ENCODE results near the gene ANKRD55. TPM values are rescaled to one million over a fixed set of nuclear protein-coding genes. Genes with fewer than 3 reads are reported as not detected.

ANKRD55 gene
- total RNA-seq, 1 experiment from 2014 or later = not detected

- CTCF ChIA-PET = interaction anchor here (0.7 kb wide), 1 partner anchor 222 kb away, joined by 3 read pairs; no protein-coding TSS in a partner anchor
- Mint-ChIP-seq H3K36me3 (no peaks in the 10 kb centered on the region), H3K4me3 (no peak overlapping the region), H3K27me3 (ENCODE audit: low read depth) (no peaks in the 10 kb centered on the region), H3K4me1 (no peaks in the 10 kb centered on the region), H3K27ac (no peak overlapping the region), H3K9me3 (no peaks in the 10 kb centered on the region; the same call in 1 of the 2 replicates)
- DNase-seq (ENCODE audit: low spot score) (no peak), ATAC-seq (no peak)
- POLR2A ChIA-PET = no interaction called here
- TF ChIP-seq NFE2L1 (CRISPR knock-in tag; IDR thresholded peaks at IDR 0.05) (no peak), FOXP1 (CRISPR knock-in tag; IDR thresholded peaks at IDR 0.05; ENCODE audit: borderline replicate concordance) (no peak), ATF3 (CRISPR knock-in tag; conservative IDR thresholded peaks at IDR 0.05) (no peak), KAT7 (CRISPR knock-in tag; IDR thresholded peaks at IDR 0.05; ENCODE audit: borderline replicate concordance) (no peak), ZNF138 (CRISPR knock-in tag; conservative IDR thresholded peaks at IDR 0.05) (no peak), RORB (CRISPR knock-in tag; IDR thresholded peaks at IDR 0.05) (no peak), TEAD4 (CRISPR knock-in tag; IDR thresholded peaks at IDR 0.05) (no peak), ZNF396 (CRISPR knock-in tag; IDR thresholded peaks at IDR 0.05; ENCODE audit: borderline replicate concordance) (no peak), E2F4 (CRISPR knock-in tag; IDR thresholded peaks at IDR 0.05; ENCODE audit: borderline replicate concordance, low read depth) (no peak), MXD4 (CRISPR knock-in tag; IDR thresholded peaks at IDR 0.05; ENCODE audit: borderline replicate concordance) (no peak)
Measured at GRCh38 chr5:56090793-56091460, 142.2 kb downstream of the ANKRD55 start.

GRCh38 chr5:56088967-56089829 is 143.9 kb downstream of the ANKRD55 start:
- no peak overlapping the region for H3K27ac Mint-ChIP-seq
- no peaks in the 10 kb centered on the region for H3K27me3 Mint-ChIP-seq (ENCODE audit: low read depth)
- CTCF ChIA-PET = no interaction called here
- ATAC-seq = no peak
- no peaks in the 10 kb centered on the region for H3K36me3 Mint-ChIP-seq
- peaks cover 8% of the 10 kb centered on the region for H3K4me1 Mint-ChIP-seq
- no peak overlapping the region for H3K4me3 Mint-ChIP-seq
- POLR2A ChIA-PET = no interaction called here
- no peaks in the 10 kb centered on the region; the same call in 1 of the 2 replicates for H3K9me3 Mint-ChIP-seq
- DNase-seq (ENCODE audit: low spot score) = no peak
- peak; percentile 67; the same call in 1 of the 2 replicates for TF ChIP-seq GABPB1 (CRISPR knock-in tag; IDR thresholded peaks at IDR 0.05)
- TF ChIP-seq NR3C1 (CRISPR knock-in tag; conservative IDR thresholded peaks at IDR 0.05; ENCODE audit: low read depth) = no peak

- H3K9me3 Mint-ChIP-seq = peaks cover 2% of the 10 kb centered on the region; the same call in 1 of the 2 replicates
- H3K4me1 Mint-ChIP-seq = peaks cover 8% of the 10 kb centered on the region
- H3K27ac Mint-ChIP-seq = no peak overlapping the region
- H3K27me3 Mint-ChIP-seq (ENCODE audit: low read depth) = no peaks in the 10 kb centered on the region
- ChIA-PET POLR2A (no interaction called here), CTCF (no interaction called here)
- no peaks in the 10 kb centered on the region for H3K36me3 Mint-ChIP-seq
- no peak overlapping the region for H3K4me3 Mint-ChIP-seq
- no peak for ATAC-seq
- no peak for DNase-seq (ENCODE audit: low spot score)
- TF ChIP-seq ZMAT4 (CRISPR knock-in tag; IDR thresholded peaks at IDR 0.05) (no peak), TCF7 (CRISPR knock-in tag; IDR thresholded peaks at IDR 0.05; ENCODE audit: low read depth) (no peak), ZNF281 (CRISPR knock-in tag; IDR thresholded peaks at IDR 0.05) (no peak), IRF2 (CRISPR knock-in tag; IDR thresholded peaks at IDR 0.05; ENCODE audit: borderline replicate concordance, low read depth) (no peak), MYBL2 (CRISPR knock-in tag; IDR thresholded peaks at IDR 0.05) (no peak), HMGXB4 (CRISPR knock-in tag; IDR thresholded peaks at IDR 0.05) (no peak), SMAD4 (CRISPR knock-in tag; IDR thresholded peaks at IDR 0.05) (no peak), TP53 (CRISPR knock-in tag; IDR thresholded peaks at IDR 0.05) (no peak), ELF4 (CRISPR knock-in tag; IDR thresholded peaks at IDR 0.05; ENCODE audit: low read depth) (no peak), MXD4 (CRISPR knock-in tag; IDR thresholded peaks at IDR 0.05; ENCODE audit: borderline replicate concordance) (no peak), FOXP1 (CRISPR knock-in tag; IDR thresholded peaks at IDR 0.05; ENCODE audit: borderline replicate concordance) (no peak), NR3C1 (CRISPR knock-in tag; conservative IDR thresholded peaks at IDR 0.05; ENCODE audit: low read depth) (no peak), JUN (CRISPR knock-in tag; IDR thresholded peaks at IDR 0.05) (no peak), ZNF219 (CRISPR knock-in tag; IDR thresholded peaks at IDR 0.05; ENCODE audit: borderline replicate concordance) (no peak)
Measured at GRCh38 chr5:56088431-56088949, 144.6 kb downstream of the ANKRD55 start.

Measured in WTC11 (cell line).